Stimulated activated naive CD8-positive, alpha-beta T cell treated with anti-CD3 and anti-CD28 coated beads, Interleukin-15, Interleukin-2, amounts not matched to agents 100 ng/mL and 50 ng/mL, for 24 hours (primary cell): ENCODE measurements around the gene ARHGEF7.
"Not testable (repeated sequence)": the region's sequence is repeated elsewhere in the genome, so short reads cannot be mapped to it uniquely, and the experiment has no call there.

Experiments
- H3K27ac Mint-ChIP-seq: one replicate; pipeline ENCODE4 v1.8.0; 2021; ENCODE audit warnings: mild to moderate bottlenecking, mixed read lengths
- H3K27me3 Mint-ChIP-seq: one replicate; pipeline ENCODE4 v1.8.0; 2021; ENCODE audit warnings: mixed read lengths
- H3K36me3 Mint-ChIP-seq: one replicate; pipeline ENCODE4 v1.8.0; 2021; ENCODE audit warnings: low read depth, mixed read lengths
- H3K4me1 Mint-ChIP-seq: one replicate; pipeline ENCODE4 v1.8.0; 2021; ENCODE audit warnings: low read depth, mixed read lengths
- H3K4me3 Mint-ChIP-seq: one replicate; pipeline ENCODE4 v1.8.0; 2021; ENCODE audit warnings: mild to moderate bottlenecking, mixed read lengths
- H3K9me3 Mint-ChIP-seq: one replicate; pipeline ENCODE4 v1.8.0; 2021; ENCODE audit warnings: mixed read lengths

Gene ARHGEF7

DNA sequence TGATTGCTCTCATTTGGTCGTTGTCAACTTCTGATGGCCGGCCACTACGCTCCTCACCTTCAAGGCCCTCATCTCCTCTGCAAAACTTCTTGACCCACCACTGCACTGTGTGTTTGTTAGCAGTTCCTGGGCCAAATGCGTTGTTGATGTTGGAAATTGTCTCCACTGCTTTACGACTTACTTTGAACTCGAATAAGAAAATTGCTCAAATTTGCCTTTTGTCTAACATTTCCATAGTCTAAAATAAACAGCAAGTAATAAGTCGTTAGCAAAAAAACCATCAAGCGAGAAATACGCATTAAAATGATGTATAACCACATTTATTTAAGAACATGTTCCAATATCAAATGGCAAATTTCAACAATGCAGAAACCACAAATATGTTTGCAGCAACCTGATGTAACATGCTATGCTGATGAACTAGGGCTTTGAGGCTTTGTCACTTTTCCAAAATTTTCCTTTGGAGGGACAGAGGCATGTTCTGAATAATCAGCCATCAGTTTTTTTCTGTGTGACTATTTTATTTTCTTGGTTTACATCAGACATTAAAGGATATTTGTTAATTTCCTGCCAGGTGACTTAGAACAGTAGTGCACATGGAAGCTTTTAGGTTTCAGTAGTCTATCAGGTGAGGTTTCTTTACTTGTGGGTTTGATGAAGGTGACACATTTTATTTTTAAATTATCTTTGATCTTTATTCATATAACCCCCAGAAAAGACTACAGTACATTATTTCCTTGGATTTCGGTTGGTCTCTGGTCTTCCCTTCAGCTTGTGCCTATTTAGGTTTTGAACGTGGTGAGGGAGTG lies 130.7 kb downstream of the ARHGEF7 start:
- Mint-ChIP-seq H3K9me3 (no peaks in the 10 kb centered on the region), H3K36me3 (peaks cover 78% of the 10 kb centered on the region), H3K27ac (no peak overlapping the region), H3K4me1 (peaks cover 6% of the 10 kb centered on the region), H3K4me3 (no peak overlapping the region), H3K27me3 (no peaks in the 10 kb centered on the region)

DNA sequence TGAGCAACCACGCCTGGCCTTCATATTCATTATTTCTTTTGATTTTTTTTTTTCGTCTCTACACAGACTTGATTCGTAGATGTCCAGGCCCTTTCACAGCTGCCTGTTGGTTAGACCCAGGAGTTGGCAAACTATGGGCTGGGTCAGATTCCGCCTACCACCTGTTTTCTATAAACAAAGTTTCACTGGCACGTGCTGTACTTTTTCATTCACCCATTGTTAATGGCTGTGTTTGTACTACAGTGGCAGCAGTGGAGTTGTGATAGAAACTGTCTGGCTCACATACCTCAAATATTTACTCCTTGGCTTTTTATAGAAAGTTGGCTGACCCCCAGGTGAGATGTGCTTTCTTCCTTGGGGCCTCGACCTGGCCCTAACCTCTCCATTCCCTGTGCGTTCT lies 132.4 kb downstream of the ARHGEF7 start:
- no peak overlapping the region for H3K27ac Mint-ChIP-seq
- no peak overlapping the region for H3K4me3 Mint-ChIP-seq
- H3K4me1 Mint-ChIP-seq = peaks cover 12% of the 10 kb centered on the region
- H3K36me3 Mint-ChIP-seq = peaks cover 78% of the 10 kb centered on the region
- H3K27me3 Mint-ChIP-seq = no peaks in the 10 kb centered on the region
- H3K9me3 Mint-ChIP-seq = no peaks in the 10 kb centered on the region

DNA sequence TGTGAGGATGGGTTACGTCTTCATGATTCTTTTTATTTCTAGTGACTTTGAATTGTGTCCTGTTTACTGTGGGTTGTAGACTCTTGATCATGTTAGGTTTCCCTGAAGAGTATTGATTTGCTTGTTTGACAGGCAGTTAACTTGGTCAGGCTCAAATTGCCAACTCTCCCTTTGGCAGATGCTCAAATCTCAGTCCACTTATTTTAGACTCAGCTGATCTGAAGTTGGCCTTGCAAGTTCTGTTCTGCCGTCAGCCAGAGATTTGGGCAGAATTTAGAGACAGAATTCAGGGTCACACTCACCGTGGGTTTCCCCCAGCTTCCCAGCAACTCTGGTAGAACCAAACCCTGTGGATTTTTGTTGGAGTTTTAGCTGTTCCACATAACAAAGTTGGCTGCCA lies 133.7 kb downstream of the ARHGEF7 start:
- Mint-ChIP-seq H3K4me1 (peaks cover 12% of the 10 kb centered on the region), H3K4me3 (no peak overlapping the region), H3K9me3 (peaks cover 5% of the 10 kb centered on the region), H3K27ac (no peak overlapping the region), H3K36me3 (peaks cover 82% of the 10 kb centered on the region), H3K27me3 (no peaks in the 10 kb centered on the region)

DNA sequence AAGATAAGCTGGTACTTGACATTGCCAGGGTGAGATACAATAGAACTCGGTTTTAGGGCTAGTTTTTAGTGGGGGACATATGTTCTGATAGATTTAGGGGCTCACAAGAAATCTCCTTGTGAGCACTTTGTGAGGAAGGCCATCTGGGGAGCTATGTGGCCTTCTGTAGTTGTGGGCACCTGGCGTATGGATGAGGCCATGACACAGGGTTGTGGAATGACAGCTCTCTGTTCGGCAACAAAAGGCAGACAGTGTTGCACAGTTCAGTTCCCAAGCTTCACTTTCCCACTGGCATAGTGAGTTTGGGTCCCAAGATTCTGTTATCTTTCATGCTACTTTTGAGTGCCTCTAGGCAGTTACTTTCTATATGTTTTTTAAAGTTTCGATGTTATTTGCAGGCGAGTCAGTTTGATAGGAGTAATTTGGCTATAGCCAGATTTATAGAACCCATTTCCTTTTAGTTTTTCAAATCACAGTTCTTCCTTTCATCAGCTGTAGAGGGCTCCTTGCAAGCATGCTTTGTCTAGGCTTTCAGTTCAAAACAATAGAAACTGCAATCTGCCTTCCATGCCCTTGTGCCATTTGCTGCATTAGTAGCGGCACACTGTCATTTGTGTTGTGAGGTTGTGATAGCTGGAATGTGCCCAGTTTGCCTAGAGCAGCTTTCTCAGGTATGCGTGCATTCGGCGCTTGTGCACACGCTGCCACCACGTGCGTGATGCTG lies 134.7 kb downstream of the ARHGEF7 start:
- H3K36me3 Mint-ChIP-seq = peaks cover 76% of the 10 kb centered on the region
- H3K27ac Mint-ChIP-seq = no peak overlapping the region
- H3K4me3 Mint-ChIP-seq = no peak overlapping the region
- H3K9me3 Mint-ChIP-seq = peaks cover 5% of the 10 kb centered on the region
- no peaks in the 10 kb centered on the region for H3K27me3 Mint-ChIP-seq
- peaks cover 12% of the 10 kb centered on the region for H3K4me1 Mint-ChIP-seq

DNA sequence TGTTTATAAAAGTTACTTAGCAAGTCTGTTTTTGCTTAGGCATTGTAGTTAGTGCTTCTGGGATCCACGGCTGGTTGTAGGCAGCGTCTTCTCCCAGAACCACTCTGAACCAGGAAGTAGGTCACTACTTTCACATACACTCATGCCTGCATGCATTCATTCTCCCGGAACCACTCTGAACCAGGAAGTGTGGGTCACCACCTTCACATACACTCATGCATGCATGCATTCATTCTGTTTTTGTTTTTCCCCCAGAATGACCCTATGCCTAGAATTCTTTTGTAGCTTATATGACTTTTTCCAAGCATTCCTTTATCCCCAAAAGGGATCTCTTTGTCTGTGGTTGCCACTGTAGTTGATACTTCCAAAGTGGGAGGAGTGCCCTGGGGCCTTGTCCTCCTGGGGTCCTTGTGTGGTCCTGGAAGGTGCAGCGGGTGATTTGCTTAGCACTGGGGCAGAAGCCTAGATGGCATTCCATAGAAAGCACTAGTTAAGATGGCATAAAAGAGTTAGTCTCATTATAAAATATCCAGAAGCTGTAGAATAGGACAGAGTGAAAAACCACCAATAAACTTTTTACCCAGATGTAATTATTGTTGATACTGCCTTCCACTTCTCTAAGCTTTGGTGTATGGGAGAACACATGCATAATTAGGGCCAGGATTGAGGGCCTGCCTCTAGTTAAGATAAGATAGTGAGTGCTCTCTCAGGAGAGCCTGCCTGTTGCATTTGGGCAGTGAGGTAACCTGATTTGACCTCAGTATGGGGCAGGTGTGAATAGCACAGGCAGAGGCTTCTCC lies 136.7 kb downstream of the ARHGEF7 start:
- Mint-ChIP-seq H3K36me3 (peaks cover 74% of the 10 kb centered on the region), H3K9me3 (peaks cover 5% of the 10 kb centered on the region), H3K4me3 (no peak overlapping the region), H3K27ac (peak overlapping the region; percentile 45), H3K27me3 (no peaks in the 10 kb centered on the region), H3K4me1 (peaks cover 6% of the 10 kb centered on the region)

DNA sequence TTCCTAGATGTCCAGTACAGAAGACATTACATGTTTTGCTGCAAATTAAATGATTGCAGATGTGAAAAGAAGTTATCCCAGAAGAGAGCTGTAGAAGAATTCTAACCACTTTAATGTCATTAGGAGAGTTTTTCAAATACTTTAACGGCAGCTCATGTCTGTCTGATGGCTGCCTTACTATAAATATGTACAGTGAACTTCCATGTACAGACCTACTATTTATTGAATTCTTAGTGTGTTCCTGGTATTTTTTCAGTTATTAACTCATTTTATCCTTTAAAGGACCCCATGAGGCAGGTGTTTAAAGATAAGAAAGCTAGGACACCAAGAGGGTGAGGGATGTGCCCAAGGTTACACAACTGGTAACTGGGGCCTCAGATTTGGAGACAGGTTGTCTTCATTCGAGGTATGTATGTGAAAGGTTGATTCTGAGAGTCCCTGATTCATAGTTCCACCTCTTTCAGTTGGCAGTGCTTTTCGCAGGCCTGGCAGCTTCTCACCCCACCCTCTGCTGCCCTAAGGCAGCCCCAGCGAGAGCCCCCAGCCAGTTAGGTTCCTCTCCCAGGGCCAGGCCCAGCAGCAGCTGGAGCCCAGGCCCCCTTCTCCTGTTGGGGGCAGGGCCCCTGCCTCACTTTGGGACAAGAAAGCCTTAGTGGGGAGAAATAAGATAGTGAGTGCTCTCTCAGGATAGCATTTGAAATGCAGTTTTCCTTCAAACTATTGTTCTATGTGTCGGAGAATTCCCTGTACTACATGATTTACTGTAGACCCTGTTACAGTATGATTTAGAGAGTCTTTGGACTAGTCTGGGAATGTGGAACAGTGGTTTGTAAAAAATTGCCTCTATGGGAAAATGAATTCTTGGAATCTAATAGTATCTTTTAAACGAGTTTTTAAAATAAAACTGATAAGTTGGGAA lies 137.6 kb downstream of the ARHGEF7 start:
- peaks cover 73% of the 10 kb centered on the region for H3K36me3 Mint-ChIP-seq
- peaks cover 5% of the 10 kb centered on the region for H3K9me3 Mint-ChIP-seq
- no peaks in the 10 kb centered on the region for H3K27me3 Mint-ChIP-seq
- H3K27ac Mint-ChIP-seq = peak overlapping the region; percentile 45
- no peak overlapping the region for H3K4me3 Mint-ChIP-seq
- peaks cover 6% of the 10 kb centered on the region for H3K4me1 Mint-ChIP-seq

DNA sequence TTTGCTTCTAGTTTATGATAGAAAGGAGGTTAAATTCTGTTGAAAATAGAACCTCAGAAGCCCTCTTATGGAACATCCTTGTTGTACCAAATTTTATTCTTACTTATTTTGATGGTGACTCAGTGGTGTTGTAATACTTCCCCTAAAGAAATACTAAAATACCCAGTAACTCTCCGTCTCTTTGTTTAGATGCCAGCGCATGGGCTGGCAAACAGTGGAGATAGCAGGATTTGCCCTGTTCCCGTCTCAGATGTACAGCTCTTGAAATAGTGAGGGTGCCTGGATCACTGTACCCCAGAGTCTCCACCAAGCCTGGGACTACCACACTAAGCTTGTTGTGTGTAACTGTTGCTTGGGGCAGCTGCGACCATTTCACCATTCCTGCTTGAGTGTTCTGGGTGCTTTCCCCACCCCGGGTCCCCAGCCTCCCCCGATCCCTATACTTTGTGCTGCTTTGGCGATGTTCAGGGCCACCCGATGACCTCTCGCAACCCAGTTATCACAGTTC lies 138.3 kb downstream of the ARHGEF7 start:
- peaks cover 73% of the 10 kb centered on the region for H3K36me3 Mint-ChIP-seq
- no peak overlapping the region for H3K27ac Mint-ChIP-seq

DNA sequence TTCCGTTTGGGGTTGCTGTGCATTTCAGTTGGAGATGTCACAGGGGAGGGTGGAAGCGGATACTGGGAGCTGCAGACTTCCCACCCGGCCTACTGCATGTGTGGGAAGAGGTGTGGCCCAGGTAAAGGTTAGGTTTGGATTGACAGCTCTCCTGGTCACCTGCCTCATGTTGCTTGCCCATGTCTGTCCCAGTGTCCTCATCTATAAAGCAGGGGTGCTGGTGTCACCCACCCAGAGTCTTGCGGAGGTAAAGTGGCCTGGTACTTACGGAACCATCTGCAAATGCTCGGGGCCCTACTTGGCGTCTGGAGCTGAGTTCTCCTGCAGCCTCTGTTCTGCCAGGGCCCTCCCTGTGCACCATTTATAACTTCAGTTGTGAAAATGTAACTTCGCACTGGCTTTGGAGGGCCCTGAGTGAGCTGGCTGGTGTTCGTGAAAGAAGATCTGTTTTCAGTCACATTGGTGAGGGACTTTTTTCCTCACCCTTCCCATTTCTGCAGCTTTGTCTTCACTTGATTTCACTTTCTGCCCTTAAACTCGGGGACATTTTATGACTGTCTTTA lies 140.2 kb downstream of the ARHGEF7 start:
- no peak overlapping the region for H3K4me3 Mint-ChIP-seq
- H3K27ac Mint-ChIP-seq = no peak overlapping the region
- H3K36me3 Mint-ChIP-seq = peaks cover 81% of the 10 kb centered on the region
- peaks cover 6% of the 10 kb centered on the region for H3K4me1 Mint-ChIP-seq
- H3K9me3 Mint-ChIP-seq = peaks cover 5% of the 10 kb centered on the region
- no peaks in the 10 kb centered on the region for H3K27me3 Mint-ChIP-seq

More for the DNA sequence above, 138.3 kb downstream of the ARHGEF7 start:
- Mint-ChIP-seq H3K9me3 (peaks cover 5% of the 10 kb centered on the region), H3K4me1 (peaks cover 6% of the 10 kb centered on the region), H3K27me3 (no peaks in the 10 kb centered on the region), H3K4me3 (no peak overlapping the region)

DNA sequence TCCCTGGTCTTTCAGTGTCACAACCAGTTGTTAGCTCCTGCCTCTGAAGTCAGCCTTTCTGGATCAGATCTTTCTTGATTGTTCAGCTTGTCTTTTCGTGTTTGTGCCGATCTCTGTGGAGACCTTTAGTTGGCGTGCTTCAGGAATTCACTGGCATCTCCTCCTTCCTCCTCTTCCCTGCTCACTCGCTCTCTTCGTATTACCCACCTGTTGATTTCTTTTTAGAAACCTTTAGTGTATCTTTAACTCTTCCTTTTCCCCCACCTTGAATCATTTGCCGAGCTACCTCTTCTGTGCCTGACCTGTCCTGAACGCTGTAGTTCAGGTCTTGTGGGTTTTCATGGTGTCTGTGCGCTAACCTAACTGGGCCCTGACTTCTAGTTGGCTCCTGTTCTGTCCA lies 141.3 kb downstream of the ARHGEF7 start:
- peaks cover 70% of the 10 kb centered on the region for H3K36me3 Mint-ChIP-seq

DNA sequence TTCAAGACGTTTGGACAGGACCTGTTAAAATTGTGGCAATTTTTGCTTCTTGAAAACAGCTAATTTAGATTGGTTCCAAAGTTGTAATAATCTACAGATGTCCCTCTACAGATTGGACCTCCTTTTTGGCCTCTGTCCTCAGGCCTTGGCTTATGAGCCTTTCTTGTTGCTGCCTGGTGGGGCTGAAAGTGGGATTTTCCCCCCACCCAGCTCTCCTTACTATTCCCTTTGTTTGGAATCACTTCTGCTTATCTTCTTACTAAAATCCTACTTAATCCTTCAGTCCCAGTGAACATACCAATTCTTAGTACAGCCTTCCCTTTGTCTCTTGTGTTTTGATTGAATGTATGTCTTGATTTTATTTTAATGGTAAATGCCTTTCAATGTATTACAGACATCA lies 141.8 kb downstream of the ARHGEF7 start:
- Mint-ChIP-seq H3K36me3 (peaks cover 69% of the 10 kb centered on the region), H3K27me3 (no peaks in the 10 kb centered on the region), H3K4me3 (no peak overlapping the region), H3K27ac (no peak overlapping the region), H3K9me3 (peaks cover 5% of the 10 kb centered on the region), H3K4me1 (peaks cover 6% of the 10 kb centered on the region)

More for the DNA sequence above, 141.3 kb downstream of the ARHGEF7 start:
- peaks cover 5% of the 10 kb centered on the region for H3K9me3 Mint-ChIP-seq
- no peak overlapping the region for H3K27ac Mint-ChIP-seq
- no peaks in the 10 kb centered on the region for H3K27me3 Mint-ChIP-seq
- H3K4me3 Mint-ChIP-seq = no peak overlapping the region
- peaks cover 6% of the 10 kb centered on the region for H3K4me1 Mint-ChIP-seq

DNA sequence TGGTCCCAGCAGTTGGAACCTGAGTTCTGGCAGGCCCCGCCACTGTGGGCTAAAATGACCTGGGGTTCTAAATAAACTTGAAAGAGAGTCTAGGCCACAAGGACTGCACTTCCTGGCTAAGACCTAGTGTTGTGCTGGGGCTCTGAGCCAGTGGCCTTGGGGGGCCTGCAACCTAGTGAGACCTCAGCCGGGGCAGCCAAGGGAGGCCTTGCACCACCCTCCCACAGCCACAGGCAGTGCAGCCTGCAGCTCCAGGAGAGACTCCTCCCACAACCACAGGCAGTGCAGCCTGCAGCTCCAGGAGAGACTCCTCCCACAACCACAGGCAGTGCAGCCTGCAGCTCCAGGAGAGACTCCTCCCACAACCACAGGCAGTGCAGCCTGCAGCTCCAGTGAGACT lies 142.8 kb downstream of the ARHGEF7 start:
- H3K36me3 Mint-ChIP-seq = peaks cover 70% of the 10 kb centered on the region
- not testable (repeated sequence) for H3K4me1 Mint-ChIP-seq, H3K27me3 Mint-ChIP-seq, H3K27ac Mint-ChIP-seq, H3K9me3 Mint-ChIP-seq, H3K4me3 Mint-ChIP-seq

DNA sequence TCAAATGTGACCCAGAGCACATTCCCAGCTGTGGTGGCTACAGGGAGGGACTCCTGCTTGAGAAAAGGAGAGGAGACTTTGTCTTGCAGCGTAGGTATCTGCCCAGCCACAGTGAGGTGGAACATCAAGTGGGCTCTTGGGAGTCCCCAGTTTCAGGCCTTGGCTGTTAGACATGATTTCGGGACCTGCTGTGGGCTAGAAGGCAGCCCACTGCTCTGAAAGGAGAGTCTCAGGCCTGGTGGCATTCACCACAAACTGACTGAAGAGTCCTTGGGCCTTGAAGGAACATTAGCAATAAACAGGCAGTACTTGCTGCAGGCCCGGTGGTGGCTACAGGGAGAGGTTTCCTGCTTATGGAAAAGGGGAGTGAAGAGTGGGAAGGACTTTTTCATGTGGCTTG lies 143.5 kb downstream of the ARHGEF7 start:
- Mint-ChIP-seq H3K36me3 (peaks cover 65% of the 10 kb centered on the region), H3K4me3 (no peak overlapping the region), H3K27ac (no peak overlapping the region), H3K4me1 (peaks cover 6% of the 10 kb centered on the region), H3K27me3 (no peaks in the 10 kb centered on the region), H3K9me3 (peaks cover 2% of the 10 kb centered on the region)

DNA sequence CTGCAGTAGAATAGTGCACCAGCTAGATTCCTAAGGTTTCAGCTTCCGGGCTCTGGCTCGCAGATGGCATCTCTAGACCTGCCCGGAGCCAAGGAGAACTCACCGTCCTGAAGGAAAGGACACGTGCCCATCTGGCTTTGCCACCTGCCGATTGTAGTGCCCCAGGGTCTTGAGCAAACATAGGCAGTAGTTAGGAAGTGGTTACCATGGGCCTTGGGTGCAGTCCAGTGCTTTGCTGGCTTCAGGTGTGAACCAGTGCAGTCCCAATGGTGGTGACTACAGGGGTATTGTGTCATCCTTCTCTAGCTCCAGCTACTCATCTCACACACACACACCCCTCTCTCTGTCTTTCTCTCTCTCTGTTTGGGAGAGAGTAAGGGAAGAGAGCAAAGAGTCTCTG lies 143.9 kb downstream of the ARHGEF7 start:
- peaks cover 61% of the 10 kb centered on the region for H3K36me3 Mint-ChIP-seq

DNA sequence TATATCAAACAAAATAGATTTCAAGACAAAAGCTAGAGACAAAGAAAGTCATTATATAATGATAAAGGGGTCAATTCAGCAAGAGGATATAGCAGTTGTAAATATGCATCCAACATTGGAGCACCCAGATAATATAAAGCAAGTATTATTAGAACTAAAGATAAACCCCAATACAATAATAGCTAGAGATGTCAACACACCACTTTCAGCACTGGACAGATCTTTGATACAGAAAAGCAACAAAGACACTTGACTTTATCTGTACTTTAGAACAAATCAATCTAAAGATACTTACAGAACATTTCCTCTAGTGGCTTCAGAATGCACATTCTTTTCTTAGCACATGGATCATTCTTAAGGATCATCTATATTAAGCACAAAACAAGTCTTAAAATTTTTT lies 146.2 kb downstream of the ARHGEF7 start:
- Mint-ChIP-seq H3K9me3 (no peaks in the 10 kb centered on the region), H3K27me3 (no peaks in the 10 kb centered on the region), H3K4me1 (peaks cover 6% of the 10 kb centered on the region), H3K4me3 (no peak overlapping the region), H3K27ac (peak overlapping the region; percentile 9), H3K36me3 (peaks cover 54% of the 10 kb centered on the region)

More for the DNA sequence above, 143.9 kb downstream of the ARHGEF7 start:
- no peaks in the 10 kb centered on the region for H3K27me3 Mint-ChIP-seq
- H3K27ac Mint-ChIP-seq = no peak overlapping the region
- H3K4me1 Mint-ChIP-seq = peaks cover 6% of the 10 kb centered on the region
- no peak overlapping the region for H3K4me3 Mint-ChIP-seq
- H3K9me3 Mint-ChIP-seq = no peaks in the 10 kb centered on the region
